HG02885 (cell line): ENCODE data around the gene TRAM2.
"Not testable (repeated sequence)": the region's sequence is repeated elsewhere in the genome, so short reads cannot be mapped to it uniquely, and the experiment has no call there.

Experiments
- ATAC-seq: cut with Tn5 transposase; IDR thresholded peaks from one replicate; pipeline ENCODE4 v1.9.1; 2021; ENCODE audit warnings: mild to moderate bottlenecking; ENCODE audit not compliant: unreplicated experiment, poor library complexity

The TRAM2 gene

DNA sequence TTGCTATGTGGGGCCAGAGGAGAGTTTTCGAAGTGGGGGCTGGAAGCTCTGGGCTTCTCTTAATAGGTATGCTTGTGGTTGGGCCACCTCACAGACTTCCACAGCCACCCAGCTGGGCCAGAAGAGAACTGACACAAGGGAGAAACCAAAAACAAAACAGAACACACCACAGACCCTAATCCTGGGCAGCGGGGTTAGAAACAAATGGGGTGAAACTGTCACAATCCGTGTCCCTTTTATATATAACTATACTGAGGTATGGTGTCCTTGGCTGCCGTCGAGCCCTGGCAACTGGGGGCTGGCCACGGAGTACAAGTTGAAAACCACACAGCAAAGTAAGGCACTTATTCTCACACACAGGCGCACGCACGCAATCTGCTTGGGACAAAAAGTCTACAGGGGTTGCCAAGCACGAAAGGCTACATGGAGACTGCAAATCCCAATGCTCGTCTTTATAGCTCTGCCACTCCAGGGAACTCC, 78.3 kb downstream of the TRAM2 start:
- ATAC-seq, result peak; percentile 53

- peak; percentile 85 for ATAC-seq
These were observed 79.0 kb downstream of the TRAM2 start for GRCh38 chr6:52497652-52498408.

DNA sequence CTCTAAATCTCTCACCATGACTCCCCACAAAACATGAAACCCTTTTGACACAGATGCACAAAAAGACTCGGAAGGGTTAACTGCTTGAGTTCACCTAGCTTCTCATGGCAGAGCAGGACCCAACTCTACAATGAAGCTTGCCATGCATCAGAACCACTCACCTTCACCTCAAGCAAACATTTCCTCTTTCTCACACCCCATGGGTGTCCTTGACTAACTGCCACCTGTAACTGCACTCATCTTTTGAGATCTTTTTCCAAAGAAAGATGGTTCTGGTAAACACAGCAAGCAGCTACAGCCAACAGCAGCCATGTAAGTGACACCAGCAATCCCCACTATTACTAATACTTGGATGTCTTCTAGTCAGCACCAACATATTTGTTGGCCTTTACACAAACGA, 80.2 kb downstream of the TRAM2 start:
- no peak for ATAC-seq

GRCh38 chr6:52495922-52496321, 80.9 kb downstream of the TRAM2 start:
- no peak for ATAC-seq

- no peak for ATAC-seq
These were observed 82.4 kb downstream of the TRAM2 start for GRCh38 chr6:52494298-52495072.

- ATAC-seq, result no peak
These were observed 83.2 kb downstream of the TRAM2 start for GRCh38 chr6:52493669-52494068.

GRCh38 chr6:52491203-52492069, 85.4 kb downstream of the TRAM2 start:
- peak; percentile 79 for ATAC-seq

DNA sequence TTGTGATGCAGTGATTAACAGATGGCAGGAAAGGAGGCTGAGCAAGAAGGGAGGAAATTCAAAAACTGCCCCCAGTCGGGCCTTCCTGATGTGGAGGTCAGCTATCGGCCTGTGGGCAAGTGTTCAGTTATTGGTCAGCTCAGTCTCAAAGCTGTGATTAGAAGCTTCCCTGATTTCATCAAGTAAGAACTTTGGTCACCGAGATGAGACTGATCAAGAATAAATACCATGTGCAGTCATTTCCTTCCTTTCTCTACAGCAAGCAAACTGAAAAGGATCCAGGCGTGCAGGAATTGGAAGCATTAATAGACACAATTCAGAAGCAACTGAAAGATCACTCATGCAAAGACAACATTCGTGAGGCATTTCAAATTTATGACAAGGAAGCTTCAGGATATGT, 87.0 kb downstream of the TRAM2 start:
- ATAC-seq, result no peak

DNA sequence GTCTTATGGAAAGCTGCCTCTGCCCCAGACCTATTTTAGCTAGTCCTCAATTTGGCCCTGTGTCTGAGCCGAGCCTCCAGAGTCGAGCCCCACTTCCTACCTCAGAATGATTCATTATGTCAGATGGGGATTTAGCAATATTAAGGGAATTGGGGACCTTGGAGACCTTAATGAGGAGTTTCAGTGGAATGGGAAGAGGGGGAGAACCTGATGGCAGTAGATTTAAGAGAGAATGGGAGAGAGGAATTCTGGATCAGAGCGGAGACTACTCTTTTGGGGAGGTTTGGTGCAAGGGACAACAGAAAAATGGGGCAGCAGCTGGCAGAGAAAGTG, 93.2 kb downstream of the TRAM2 start:
- no peak for ATAC-seq

DNA sequence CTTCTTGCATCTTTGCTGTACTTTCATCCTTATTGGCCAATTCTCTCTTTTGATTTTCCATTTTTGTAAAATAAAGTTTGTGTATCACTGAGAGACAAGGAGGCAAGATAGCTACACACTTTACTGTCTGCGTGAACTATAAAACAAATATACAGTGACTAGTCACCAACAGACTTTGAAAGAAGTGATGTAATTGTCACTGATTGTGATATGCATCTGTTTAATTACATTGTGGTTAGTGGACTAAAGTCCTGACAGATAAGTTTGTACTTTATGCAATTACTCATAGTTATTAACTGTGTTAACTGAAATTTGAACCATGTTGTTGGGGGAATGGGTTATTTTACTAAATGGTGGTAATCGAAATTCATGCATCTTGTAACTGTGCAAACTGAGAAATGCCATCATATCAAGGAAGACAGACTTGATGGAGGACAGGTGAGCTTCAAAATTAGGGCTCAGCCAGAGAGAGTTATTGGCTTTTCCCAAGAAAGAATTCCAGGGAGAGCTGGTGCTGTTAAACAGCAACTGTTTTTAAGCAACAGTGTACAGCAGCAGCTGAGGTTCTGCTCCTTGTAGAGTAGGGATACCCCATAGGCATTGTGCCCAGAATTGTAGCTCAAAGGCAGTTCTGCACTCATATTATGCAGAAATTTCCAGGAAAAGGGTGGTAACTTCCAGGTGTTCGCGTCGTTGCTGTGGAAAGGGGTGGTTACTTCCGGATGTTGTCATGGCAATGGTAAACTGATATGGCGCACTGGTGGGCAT, 93.8 kb downstream of the TRAM2 start:
- no peak for ATAC-seq

GRCh38 chr6:52475307-52475706, 101.6 kb downstream of the TRAM2 start:
- ATAC-seq, result no peak

GRCh38 chr6:52474173-52474572, 102.7 kb downstream of the TRAM2 start:
- ATAC-seq, result no peak

GRCh38 chr6:52461194-52461593, 115.7 kb downstream of the TRAM2 start:
- not testable (repeated sequence) for ATAC-seq

DNA sequence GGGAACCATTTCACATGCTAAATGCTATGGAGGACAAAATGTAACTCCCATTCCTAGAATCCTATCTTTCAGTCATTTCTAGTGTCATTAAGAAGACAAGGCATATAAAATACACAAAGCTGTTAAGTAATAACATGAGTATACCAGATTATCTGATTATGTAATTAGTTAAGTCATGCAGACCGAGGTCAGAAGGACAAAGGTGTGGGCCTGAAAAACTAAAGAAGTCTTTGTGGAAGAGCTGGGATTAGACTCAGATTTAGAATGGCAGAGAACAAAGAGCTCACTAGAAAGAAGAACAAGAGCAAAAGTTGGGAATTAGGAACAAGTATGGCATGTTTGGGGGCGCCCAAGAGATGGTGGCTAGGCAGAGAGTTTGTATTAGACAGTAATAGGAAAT, 119.8 kb downstream of the TRAM2 start:
- ATAC-seq, result no peak

GRCh38 chr6:52454556-52454955, 122.3 kb downstream of the TRAM2 start:
- ATAC-seq, result no peak
